HG02938 (cell line): Measurements from ENCODE around the gene FOXE3.

Experiments
- ATAC-seq: cut with Tn5 transposase; IDR thresholded peaks from one replicate; pipeline ENCODE4 v1.9.1; 2021; ENCODE audit warnings: mild to moderate bottlenecking, moderate library complexity; ENCODE audit not compliant: unreplicated experiment

The FOXE3 gene

GRCh38 chr1:47403321-47403910 lies 12.7 kb upstream of the FOXE3 start:
- ATAC-seq = no peak

DNA sequence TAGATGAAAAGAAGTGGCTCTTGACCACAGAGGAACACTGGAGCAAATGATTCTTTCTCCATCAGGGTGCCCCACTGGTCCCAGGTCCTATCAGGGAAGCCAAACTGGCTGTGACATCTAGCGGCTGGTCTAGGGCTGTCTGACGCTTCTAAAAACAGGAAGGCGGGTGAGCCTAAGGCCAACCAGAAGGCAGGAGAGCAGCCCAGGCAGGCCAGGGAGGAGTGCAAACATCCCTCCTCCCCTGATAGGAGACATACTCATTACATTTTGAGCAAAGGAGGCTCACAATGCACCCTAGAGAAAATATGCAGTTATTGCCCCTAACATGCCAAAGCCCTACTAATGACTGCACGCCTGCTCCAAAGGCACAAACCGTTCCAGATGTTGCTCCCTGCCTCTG lies 10.4 kb upstream of the FOXE3 start:
- no peak for ATAC-seq

GRCh38 chr1:47406966-47407365 lies 9.1 kb upstream of the FOXE3 start:
- ATAC-seq = no peak

DNA sequence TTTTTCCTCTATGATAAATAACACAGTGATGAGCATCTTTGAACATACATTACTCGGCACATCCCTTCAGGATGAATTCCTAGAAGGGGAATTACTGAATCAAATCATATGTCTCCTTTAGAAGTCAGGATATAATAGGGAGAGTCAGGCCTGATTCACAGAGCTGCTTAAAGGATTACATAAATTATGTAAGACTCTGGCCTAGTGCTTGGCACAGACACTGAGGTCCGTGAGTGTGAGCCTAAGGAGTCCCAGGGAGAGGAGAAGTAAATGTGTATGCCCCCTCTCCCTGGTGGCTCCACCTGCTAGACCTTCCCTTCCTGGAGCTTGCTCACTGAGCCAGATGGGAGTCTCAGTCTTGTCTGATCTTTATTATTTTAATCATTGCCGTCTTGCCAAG lies 8.6 kb upstream of the FOXE3 start:
- ATAC-seq = no peak

GRCh38 chr1:47409311-47410067 lies 6.6 kb upstream of the FOXE3 start:
- ATAC-seq = no peak

- no peak for ATAC-seq
These were observed 6.0 kb upstream of the FOXE3 start for GRCh38 chr1:47410068-47410455.

DNA sequence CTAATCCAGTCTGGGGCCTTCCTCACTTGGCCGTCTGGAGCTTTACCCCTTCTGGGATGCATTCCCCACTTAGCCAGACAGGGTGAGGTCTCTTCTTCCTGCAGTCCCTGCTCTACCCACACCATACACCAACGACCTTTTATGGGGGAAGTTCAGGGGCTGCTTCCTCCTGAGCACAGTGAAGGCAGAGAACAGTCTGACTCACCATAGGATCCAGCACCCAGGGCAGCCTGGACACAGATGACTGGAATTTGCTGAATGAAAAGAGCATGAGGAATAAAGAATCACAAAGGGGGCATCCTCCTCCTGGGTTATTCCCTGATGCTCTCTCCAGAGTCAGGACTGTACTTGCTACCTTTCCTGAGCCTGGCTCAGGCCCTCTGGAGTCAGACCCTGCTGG lies 4.6 kb upstream of the FOXE3 start:
- no peak for ATAC-seq

- no peak for ATAC-seq
These were observed 3.6 kb upstream of the FOXE3 start for GRCh38 chr1:47412437-47412836.

DNA sequence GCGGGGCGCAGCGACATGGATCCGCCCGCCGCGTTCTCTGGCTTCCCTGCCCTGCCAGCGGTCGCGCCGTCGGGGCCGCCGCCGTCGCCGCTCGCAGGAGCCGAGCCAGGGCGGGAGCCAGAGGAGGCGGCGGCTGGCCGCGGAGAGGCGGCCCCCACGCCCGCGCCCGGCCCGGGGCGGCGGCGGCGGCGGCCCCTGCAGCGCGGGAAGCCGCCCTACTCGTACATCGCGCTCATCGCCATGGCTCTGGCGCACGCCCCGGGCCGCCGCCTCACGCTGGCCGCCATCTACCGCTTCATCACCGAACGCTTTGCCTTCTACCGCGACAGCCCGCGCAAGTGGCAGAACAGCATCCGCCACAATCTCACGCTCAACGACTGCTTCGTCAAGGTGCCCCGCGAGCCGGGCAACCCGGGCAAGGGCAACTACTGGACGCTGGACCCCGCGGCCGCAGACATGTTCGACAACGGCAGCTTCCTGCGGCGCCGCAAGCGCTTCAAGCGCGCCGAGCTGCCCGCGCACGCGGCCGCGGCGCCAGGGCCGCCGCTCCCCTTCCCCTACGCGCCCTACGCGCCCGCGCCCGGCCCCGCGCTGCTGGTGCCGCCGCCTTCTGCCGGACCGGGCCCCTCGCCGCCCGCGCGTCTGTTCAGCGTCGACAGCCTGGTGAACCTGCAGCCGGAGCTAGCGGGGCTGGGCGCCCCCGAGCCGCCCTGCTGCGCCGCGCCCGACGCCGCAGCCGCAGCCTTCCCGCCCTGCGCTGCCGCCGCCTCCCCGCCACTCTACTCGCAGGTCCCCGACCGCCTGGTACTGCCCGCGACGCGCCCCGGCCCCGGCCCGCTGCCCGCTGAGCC lies 459 bp downstream of the FOXE3 start:
- ATAC-seq = no peak

DNA sequence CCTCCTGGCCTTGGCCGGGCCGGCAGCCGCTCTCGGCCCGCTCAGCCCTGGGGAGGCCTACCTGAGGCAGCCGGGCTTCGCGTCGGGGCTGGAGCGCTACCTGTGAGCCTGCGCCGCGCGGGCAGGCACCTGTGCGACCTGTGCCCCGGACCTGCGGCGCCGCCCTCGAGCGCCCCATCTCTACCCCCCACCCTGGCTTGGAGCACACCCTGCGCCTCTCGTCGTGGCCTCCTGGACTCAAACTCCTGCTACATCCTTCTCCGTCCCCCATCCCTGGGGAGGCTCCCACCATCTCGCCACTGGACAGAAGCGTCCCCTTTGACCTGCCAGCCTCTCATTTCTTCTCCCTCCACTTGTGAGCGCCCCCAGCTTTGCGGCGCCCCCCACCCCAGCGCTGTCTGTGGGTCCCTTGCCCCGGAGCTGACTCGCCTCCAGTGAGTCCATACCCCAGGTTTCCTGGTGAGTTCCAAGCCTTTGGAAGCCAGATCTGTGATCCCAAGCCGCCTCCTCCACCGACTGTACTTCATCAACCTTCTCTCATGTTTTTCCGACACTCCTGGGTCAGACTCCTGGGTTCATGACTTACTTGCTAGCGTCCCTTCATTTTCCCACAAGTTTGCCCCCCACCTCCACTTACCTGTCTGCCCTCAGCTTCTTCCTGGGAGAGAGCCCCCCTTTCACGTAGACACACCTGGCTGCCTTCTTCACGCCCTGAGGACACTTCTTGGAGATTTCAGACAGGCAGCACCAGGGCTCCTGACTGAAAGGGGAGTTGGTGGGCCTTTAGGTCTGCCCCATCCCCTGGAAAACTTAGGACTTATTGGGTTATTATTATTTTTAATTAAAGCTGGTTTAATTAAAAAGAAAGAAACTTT lies 1.3 kb downstream of the FOXE3 start:
- no peak for ATAC-seq

DNA sequence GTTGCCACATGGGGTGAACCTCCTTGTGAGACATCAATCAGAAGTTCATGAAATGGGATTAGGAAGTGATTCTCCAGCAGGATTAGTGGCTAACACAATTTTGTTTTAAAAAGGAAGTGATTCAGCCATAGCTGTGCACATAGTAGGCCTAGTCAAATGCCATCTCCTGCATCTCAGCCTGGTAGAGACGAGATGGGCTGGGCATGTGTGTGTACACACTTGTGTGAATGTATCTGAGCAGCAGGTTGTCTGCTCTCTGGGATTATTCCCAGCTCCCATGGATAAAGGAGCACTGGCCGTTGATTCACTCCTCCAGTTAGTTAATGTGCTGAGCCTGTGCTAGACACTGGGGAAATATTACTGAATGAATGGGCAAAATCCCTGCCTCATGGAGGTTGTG lies 2.0 kb downstream of the FOXE3 start:
- no peak for ATAC-seq

DNA sequence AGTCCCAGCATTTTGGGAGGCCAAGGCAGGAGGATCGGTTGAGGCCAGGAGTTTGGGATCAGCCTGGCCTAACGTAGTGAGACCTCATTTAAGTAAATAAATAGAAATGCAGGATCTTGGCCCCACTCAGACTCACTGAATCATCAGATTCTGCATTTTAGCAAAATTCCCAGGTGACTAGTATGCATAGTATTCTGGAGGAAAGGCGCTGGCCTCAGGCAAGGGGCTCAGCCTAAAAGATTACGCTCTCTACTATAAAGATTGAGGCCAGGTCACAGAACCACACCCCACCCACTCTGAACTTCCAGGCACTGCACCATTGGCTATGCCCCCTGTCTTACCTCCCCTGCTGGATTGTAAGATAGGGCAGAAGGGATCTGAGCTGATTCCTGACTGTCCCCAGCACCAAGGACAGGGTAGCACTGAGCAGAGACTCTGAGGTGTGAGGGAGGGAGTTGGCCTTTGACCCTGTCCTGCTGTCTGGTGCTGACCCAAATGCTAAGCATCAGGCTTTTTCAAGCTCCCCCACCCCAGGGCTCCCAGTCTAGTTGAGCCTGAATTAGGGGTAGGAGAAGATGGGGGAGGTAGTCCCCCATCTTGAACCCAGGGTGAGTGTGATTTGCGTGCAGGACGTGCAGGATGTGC lies 2.7 kb downstream of the FOXE3 start:
- no peak for ATAC-seq

DNA sequence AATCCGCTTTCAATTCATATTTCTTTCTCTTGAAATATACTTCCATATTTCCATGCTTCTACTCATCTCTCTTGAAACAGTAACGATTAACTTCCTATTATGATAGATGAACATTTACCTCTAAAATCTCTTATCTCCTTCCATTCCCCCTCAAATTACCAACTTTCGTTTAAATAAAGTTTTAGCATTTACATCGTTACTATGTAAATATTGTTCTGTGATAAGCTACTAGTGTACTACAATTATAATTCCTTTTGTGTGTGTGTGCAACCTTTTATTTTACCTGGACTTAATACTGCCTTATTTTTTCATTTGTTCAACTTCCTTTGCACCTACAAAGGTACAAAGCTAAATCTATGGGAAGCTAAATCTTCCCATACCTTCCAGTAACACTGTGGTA lies 4.5 kb downstream of the FOXE3 start:
- no peak for ATAC-seq

DNA sequence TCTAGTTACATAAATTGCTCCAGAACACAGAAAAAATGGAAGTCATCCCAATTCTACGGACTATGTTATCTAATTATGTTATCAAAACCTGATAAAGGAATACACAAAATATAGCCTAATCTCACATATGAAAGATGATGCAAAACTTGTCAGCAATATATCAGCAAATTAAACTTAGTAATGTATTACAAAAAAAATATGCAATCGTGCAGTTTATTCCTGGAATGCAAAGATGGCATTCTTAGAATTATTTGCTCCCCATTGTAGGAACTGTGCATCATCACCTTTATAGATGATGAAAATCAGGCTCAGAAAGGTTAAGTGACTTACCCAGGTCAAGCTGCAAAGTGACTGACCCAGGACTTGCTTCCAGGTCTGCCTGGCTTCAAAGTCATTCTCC lies 7.8 kb downstream of the FOXE3 start:
- no peak for ATAC-seq

DNA sequence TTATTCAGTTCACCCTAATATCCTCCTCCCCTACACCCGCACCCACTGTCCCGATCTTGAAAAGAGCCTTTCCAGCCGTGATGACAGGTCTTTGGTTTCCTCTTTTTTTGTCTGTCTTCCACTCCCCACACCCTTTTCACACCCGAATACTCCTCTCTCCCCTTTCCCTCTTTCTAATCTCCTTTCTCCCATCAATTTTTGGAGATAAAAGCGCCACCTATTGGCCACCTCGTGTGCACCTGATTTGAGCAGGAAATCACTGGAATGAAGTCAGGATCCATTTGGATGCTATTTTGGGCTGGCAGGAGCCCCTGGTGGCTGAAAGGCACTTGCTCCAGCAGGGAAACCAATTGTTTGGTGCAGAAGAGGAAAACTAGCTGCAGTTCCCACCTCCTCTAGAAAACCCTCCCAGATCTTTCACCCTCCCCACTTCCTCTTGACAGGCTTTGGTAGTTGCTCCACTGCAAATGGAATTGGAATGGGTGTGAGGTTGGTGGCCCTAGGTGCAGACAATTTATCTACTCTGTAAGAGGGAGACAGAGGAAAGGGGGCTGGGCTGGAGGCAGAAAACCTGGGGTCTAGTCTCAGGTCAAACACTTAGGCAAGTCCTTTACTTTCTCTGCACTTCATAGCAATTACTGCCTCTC lies 8.4 kb downstream of the FOXE3 start:
- ATAC-seq = no peak

- ATAC-seq = no peak
These were observed 15.4 kb downstream of the FOXE3 start for GRCh38 chr1:47431534-47431933.

- ATAC-seq = no peak
These were observed 16.3 kb downstream of the FOXE3 start for GRCh38 chr1:47432071-47433036.

DNA sequence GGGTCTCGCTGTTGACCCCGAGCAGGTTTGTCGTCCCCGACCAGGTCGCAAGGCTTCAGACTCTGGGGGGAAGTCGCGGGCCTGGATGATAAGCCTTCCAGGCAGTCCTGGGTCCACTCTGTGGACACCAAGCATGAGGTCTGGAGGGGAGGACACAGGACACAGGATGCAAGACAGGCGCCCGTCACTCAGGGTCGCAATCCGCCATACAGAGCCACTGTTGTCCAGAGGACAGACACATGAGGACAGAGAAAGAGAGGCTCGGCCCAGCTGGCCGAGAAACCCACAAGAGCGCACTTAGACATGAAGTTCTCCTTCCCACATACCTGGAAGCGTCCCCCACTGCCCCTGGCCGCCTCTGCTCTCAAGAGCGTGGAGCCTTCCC lies 16.9 kb downstream of the FOXE3 start:
- ATAC-seq = no peak

DNA sequence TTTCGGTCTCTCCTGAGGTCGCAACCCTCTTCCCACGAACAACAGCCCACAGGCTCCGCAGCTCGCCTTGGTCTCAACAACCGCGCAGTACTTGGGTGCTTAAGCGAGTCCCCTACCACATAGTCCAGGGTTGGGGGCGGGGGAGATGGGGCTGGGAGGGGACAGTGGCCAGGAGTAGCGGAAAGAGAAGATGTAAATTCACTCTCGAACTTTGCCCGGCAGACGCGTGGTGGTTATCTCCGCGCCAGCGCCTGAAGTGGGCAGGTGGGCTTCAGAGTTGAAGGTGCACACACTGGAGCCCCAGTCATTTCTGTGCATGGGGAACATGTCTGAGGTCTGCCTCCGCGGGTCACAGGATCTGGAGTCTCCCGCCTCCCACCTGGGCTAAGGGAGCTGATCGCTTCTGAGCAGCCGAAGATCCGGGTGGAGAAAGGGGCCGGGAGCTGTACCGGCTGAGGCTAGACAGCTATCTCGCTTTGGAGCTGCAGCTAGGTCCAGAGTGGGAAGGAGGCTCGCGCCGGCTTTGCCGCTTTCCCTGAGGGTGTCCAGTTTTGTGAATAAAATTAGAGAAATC lies 17.5 kb downstream of the FOXE3 start:
- ATAC-seq = no peak
